ENCODE measurements around the gene CLDN9. TPM values are rescaled to one million over a fixed set of nuclear protein-coding genes. Genes with fewer than 3 reads are reported as not detected.

The CLDN9 gene
- total and polyA plus RNA-seq, 9 of the 15 experiments (the other 6 are each of a cell fraction or from before 2014, with no cell fraction given): 0.12 to 0.44 (median 0.22) TPM; not detected in 4

- TF ChIP-seq ZBTB40 (IDR thresholded peaks at IDR 0.05) (0 out of 2 replicates have a peak, but pooled peaks have one; percentile 14), ZBTB40 (CRISPR knock-in tag; IDR thresholded peaks at IDR 0.05) (no peak), SNIP1 (IDR thresholded peaks at IDR 0.05; ENCODE audit: low read depth) (peak; percentile 69; the same call in 1 of the 2 replicates), HMBOX1 (IDR thresholded peaks at IDR 0.05) (peak; percentile 93), MAZ (CRISPR knock-in tag; conservative IDR thresholded peaks at IDR 0.05 in 1 of 2, IDR thresholded peaks at IDR 0.05 in 1 of 2) (peak in 1 of 2 experiments; percentile 70; a peak in 2 of 4 replicates), TAF9B (IDR thresholded peaks at IDR 0.05; ENCODE audit: partially characterized antibody) (no peak), ZHX1 (conservative IDR thresholded peaks at IDR 0.05; ENCODE audit: low read length) (no peak), ZNF197 (CRISPR knock-in tag; IDR thresholded peaks at IDR 0.05; ENCODE audit: low read depth) (no peak), POU5F1 (IDR thresholded peaks at IDR 0.05; ENCODE audit: borderline replicate concordance, low read depth, low read length, partially characterized antibody) (no peak), NR2C1 (IDR thresholded peaks at IDR 0.05) (no peak), NR2C1 (tag; IDR thresholded peaks at IDR 0.05) (peak; percentile 39; the same call in 1 of the 2 replicates), SAP30 (IDR thresholded peaks at IDR 0.05; ENCODE audit: borderline replicate concordance, insufficient read depth, low read depth, low read length, poor library complexity, severe bottlenecking) (peak; percentile 22)
- TF ChIP-seq, protein P1, sequence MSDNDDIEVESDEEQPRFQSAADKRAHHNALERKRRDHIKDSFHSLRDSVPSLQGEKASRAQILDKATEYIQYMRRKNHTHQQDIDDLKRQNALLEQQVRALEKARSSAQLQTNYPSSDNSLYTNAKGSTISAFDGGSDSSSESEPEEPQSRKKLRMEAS (CRISPR knock-in tag; IDR thresholded peaks at IDR 0.05): peak; percentile 87
Observed at GRCh38 chr16:3004781-3005284, 7.9 kb upstream of the CLDN9 start (continued).
